Measurements from ENCODE around the gene SEC24B.
A peak's percentile ranks its signal among the peaks of the same experiment; 100 is the strongest.

The SEC24B gene

DNA sequence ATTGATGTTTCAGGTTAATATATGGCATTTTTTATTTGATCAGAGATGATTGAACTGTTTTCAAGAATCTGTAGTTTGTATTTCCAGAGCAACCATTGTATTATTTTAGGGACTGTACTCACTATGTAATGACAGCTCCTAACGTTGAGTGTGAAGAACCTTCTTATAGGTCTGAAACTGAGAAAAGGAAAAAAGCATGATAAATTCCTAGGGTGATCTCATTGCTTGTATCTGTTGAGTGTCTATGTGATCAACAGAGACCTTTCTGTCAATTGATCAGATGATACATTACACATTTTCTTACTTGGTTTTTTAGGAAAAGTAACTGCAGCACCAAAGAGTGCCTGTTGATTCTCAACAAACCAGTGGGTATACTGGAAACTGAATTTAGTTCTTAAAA, 40.2 kb downstream of the SEC24B start:
- H4K8ac ChIP-seq (ENCODE audit: low read length), result no peak overlapping the region
- H3K14ac ChIP-seq (ENCODE audit: low read length in 2 of 2), result no peak overlapping the region
- H3K23ac ChIP-seq (ENCODE audit: low read length in 2 of 2), result no peak overlapping the region
- peaks cover 4% of the 10 kb centered on the region for H3K4me1 ChIP-seq (ENCODE audit: control insufficient read depth, insufficient read depth, low read depth, low read length)
- H4K91ac ChIP-seq (ENCODE audit: low read length), result no peak overlapping the region
- H3K9ac ChIP-seq (ENCODE audit: low read length), result no peak overlapping the region
- H2BK5ac ChIP-seq (ENCODE audit: low read depth, low read length, poor library complexity, severe bottlenecking), result no peak overlapping the region
- no peak overlapping the region for H3K4ac ChIP-seq (ENCODE audit: low read depth in 1 of 2, low read length in 2 of 2)
- H3K4me3 ChIP-seq (ENCODE audit: insufficient read depth in 1 of 2, low read depth in 1 of 2, low read length in 2 of 2), result no peak overlapping the region
- no peak overlapping the region for H2AK5ac ChIP-seq (ENCODE audit: low read length, severe bottlenecking)
- no peak overlapping the region for H3K27ac ChIP-seq (ENCODE audit: low read length, poor library complexity, severe bottlenecking)
- no peak for DNase-seq
- no peak overlapping the region for H3K4me2 ChIP-seq (ENCODE audit: low read length, poor library complexity, severe bottlenecking)
- H3K9me3 ChIP-seq (ENCODE audit: control insufficient read depth, low read length), result no peaks in the 10 kb centered on the region
- H2BK120ac ChIP-seq (ENCODE audit: low read depth, low read length), result no peak overlapping the region
- no peaks in the 10 kb centered on the region for H3K27me3 ChIP-seq (ENCODE audit: control insufficient read depth in 1 of 2, insufficient read depth in 1 of 2, low read length in 2 of 2)
- H3K18ac ChIP-seq (ENCODE audit: low read depth in 1 of 2, low read length in 2 of 2), result no peak overlapping the region
- peaks cover 3 to 65% of the 10 kb centered on the region in 2 experiments for H3K36me3 ChIP-seq (ENCODE audit: control insufficient read depth in 1 of 2, insufficient read depth in 2 of 2, low read depth in 1 of 2, low read length in 2 of 2)
- WGBS, result 100% methylated on average over 1 of the region's 1 CpG
- H3K79me1 ChIP-seq (replicated peaks; ENCODE audit: low read length, poor library complexity, severe bottlenecking), result peaks cover 2% of the 10 kb centered on the region
- H2AFZ ChIP-seq (ENCODE audit: low read depth, low read length), result no peak overlapping the region
- H2BK15ac ChIP-seq (ENCODE audit: low read depth, poor library complexity, severe bottlenecking), result no peak overlapping the region
- H2BK12ac ChIP-seq (ENCODE audit: low read length in 2 of 2), result no peak overlapping the region

DNA sequence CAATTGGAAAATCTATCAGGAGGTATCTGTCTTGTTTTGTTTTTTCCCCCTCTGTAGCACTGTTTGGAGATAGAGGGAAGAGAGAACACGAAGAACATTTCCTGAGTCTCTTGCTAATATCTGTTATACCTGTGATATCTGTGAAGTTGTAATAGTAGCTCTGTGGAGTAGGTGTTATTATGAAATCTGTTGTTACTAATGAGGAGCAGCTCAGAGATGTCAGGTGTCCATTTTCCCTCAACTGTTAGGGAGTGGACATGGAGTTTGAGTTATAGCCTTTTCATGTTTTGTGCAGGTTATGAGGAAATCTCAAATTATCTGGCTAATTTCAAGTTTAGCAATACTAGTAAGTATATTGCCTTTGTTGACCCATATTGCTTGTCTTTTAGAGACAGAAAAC, 52.4 kb downstream of the SEC24B start:
- Histone ChIP-seq H3K4me3 (ENCODE audit: insufficient read depth in 1 of 2, low read depth in 1 of 2, low read length in 2 of 2) (no peak overlapping the region), H3K9ac (ENCODE audit: low read length) (no peak overlapping the region), H3K27me3 (ENCODE audit: control insufficient read depth in 1 of 2, insufficient read depth in 1 of 2, low read length in 2 of 2) (no peaks in the 10 kb centered on the region), H3K36me3 (ENCODE audit: control insufficient read depth in 1 of 2, insufficient read depth in 2 of 2, low read depth in 1 of 2, low read length in 2 of 2) (peaks cover 4 to 48% of the 10 kb centered on the region in 2 experiments), H2BK5ac (ENCODE audit: low read depth, low read length, poor library complexity, severe bottlenecking) (no peak overlapping the region), H4K91ac (ENCODE audit: low read length) (no peak overlapping the region), H2BK15ac (ENCODE audit: low read depth, poor library complexity, severe bottlenecking) (no peak overlapping the region), H3K4ac (ENCODE audit: low read depth in 1 of 2, low read length in 2 of 2) (no peak overlapping the region), H3K4me1 (ENCODE audit: control insufficient read depth, insufficient read depth, low read depth, low read length) (no peaks in the 10 kb centered on the region), H3K27ac (ENCODE audit: low read length, poor library complexity, severe bottlenecking) (no peak overlapping the region), H3K4me2 (ENCODE audit: low read length, poor library complexity, severe bottlenecking) (no peak overlapping the region), H3K79me1 (replicated peaks; ENCODE audit: low read length, poor library complexity, severe bottlenecking) (peaks cover 6% of the 10 kb centered on the region), H2AK5ac (ENCODE audit: low read length, severe bottlenecking) (no peak overlapping the region), H2BK120ac (ENCODE audit: low read depth, low read length) (no peak overlapping the region), H2BK12ac (ENCODE audit: low read length in 2 of 2) (no peak overlapping the region), H3K14ac (ENCODE audit: low read length in 2 of 2) (no peak overlapping the region), H3K18ac (ENCODE audit: low read depth in 1 of 2, low read length in 2 of 2) (no peak overlapping the region), H4K8ac (ENCODE audit: low read length) (no peak overlapping the region), H2AFZ (ENCODE audit: low read depth, low read length) (no peak overlapping the region), H3K9me3 (ENCODE audit: control insufficient read depth, low read length) (no peaks in the 10 kb centered on the region), H3K23ac (ENCODE audit: low read length in 2 of 2) (no peak overlapping the region)
- DNase-seq, result no peak
- 100% methylated on average over 1 of the region's 1 CpG for WGBS

DNA sequence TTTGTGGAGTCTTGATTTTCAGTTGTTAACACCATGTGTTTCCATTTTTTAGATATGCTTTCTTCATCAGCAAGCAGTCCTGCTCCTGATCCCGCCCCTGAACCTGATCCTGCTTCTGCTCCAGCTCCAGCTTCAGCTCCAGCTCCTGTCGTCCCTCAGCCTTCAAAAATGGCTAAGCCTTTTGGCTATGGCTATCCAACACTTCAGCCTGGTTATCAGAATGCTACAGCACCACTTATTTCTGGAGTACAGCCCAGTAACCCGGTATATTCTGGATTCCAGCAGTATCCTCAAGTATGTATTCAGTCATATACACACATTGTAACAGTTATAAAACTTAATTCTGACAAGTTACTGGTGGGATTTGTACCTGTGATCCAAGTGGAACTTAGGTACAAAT, 60.9 kb downstream of the SEC24B start:
- no peak overlapping the region for H2BK5ac ChIP-seq (ENCODE audit: low read depth, low read length, poor library complexity, severe bottlenecking)
- H3K27ac ChIP-seq (ENCODE audit: low read length, poor library complexity, severe bottlenecking), result no peak overlapping the region
- no peak overlapping the region for H3K4ac ChIP-seq (ENCODE audit: low read depth in 1 of 2, low read length in 2 of 2)
- WGBS, result 95% methylated on average over 2 of the region's 3 CpGs
- no peak overlapping the region for H3K4me2 ChIP-seq (ENCODE audit: low read length, poor library complexity, severe bottlenecking)
- no peak overlapping the region for H2BK12ac ChIP-seq (ENCODE audit: low read length in 2 of 2)
- H3K18ac ChIP-seq (ENCODE audit: low read depth in 1 of 2, low read length in 2 of 2), result no peak overlapping the region
- H2AK5ac ChIP-seq (ENCODE audit: low read length, severe bottlenecking), result no peak overlapping the region
- peak overlapping the region; percentile 19 for H2BK120ac ChIP-seq (ENCODE audit: low read depth, low read length)
- H3K36me3 ChIP-seq (ENCODE audit: control insufficient read depth in 1 of 2, insufficient read depth in 2 of 2, low read depth in 1 of 2, low read length in 2 of 2), result peaks cover 20 to 76% of the 10 kb centered on the region in 2 experiments
- H4K91ac ChIP-seq (ENCODE audit: low read length), result no peak overlapping the region
- peaks cover 20% of the 10 kb centered on the region for H3K79me1 ChIP-seq (replicated peaks; ENCODE audit: low read length, poor library complexity, severe bottlenecking)
- H3K23ac ChIP-seq (ENCODE audit: low read length in 2 of 2), result no peak overlapping the region
- H3K4me1 ChIP-seq (ENCODE audit: control insufficient read depth, insufficient read depth, low read depth, low read length), result no peaks in the 10 kb centered on the region
- H3K27me3 ChIP-seq (ENCODE audit: control insufficient read depth in 1 of 2, insufficient read depth in 1 of 2, low read length in 2 of 2), result no peaks in the 10 kb centered on the region
- peak overlapping the region in 1 of 2 experiments; percentile 32 for H3K4me3 ChIP-seq (ENCODE audit: insufficient read depth in 1 of 2, low read depth in 1 of 2, low read length in 2 of 2)
- DNase-seq, result no peak
- no peak overlapping the region for H3K9ac ChIP-seq (ENCODE audit: low read length)
- H2BK15ac ChIP-seq (ENCODE audit: low read depth, poor library complexity, severe bottlenecking), result no peak overlapping the region
- no peak overlapping the region for H2AFZ ChIP-seq (ENCODE audit: low read depth, low read length)
- H4K8ac ChIP-seq (ENCODE audit: low read length), result no peak overlapping the region
- H3K9me3 ChIP-seq (ENCODE audit: control insufficient read depth, low read length), result no peaks in the 10 kb centered on the region
- H3K14ac ChIP-seq (ENCODE audit: low read length in 2 of 2), result no peak overlapping the region

DNA sequence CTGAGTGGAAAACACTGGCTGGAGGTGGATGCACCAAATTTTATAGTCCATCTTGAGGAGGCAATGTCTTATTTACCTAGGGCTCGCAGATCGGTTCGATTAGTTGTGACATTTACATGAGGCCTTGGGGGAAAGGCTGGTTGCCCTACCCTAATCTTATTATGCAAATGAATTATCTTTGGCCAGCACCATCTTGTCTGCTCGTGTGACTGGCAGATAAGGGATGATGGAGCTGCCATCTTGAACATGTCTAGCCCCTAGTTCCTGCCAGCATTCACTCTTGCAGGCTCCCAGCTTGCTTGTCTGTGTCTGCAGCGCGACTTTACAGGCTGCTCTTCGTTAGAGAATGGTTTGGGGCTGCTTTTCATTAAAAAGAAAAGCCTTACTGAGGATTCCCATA, 61.9 kb downstream of the SEC24B start:
- Histone ChIP-seq H2BK15ac (ENCODE audit: low read depth, poor library complexity, severe bottlenecking) (no peak overlapping the region), H2AFZ (ENCODE audit: low read depth, low read length) (no peak overlapping the region), H2BK5ac (ENCODE audit: low read depth, low read length, poor library complexity, severe bottlenecking) (no peak overlapping the region), H3K4me3 (ENCODE audit: insufficient read depth in 1 of 2, low read depth in 1 of 2, low read length in 2 of 2) (no peak overlapping the region), H3K27me3 (ENCODE audit: control insufficient read depth in 1 of 2, insufficient read depth in 1 of 2, low read length in 2 of 2) (no peaks in the 10 kb centered on the region), H3K9me3 (ENCODE audit: control insufficient read depth, low read length) (no peaks in the 10 kb centered on the region), H3K23ac (ENCODE audit: low read length in 2 of 2) (no peak overlapping the region), H2AK5ac (ENCODE audit: low read length, severe bottlenecking) (no peak overlapping the region), H3K36me3 (ENCODE audit: control insufficient read depth in 1 of 2, insufficient read depth in 2 of 2, low read depth in 1 of 2, low read length in 2 of 2) (peaks cover 20 to 85% of the 10 kb centered on the region in 2 experiments), H3K79me1 (replicated peaks; ENCODE audit: low read length, poor library complexity, severe bottlenecking) (peaks cover 22% of the 10 kb centered on the region), H2BK120ac (ENCODE audit: low read depth, low read length) (no peak overlapping the region), H3K9ac (ENCODE audit: low read length) (no peak overlapping the region), H3K4me2 (ENCODE audit: low read length, poor library complexity, severe bottlenecking) (no peak overlapping the region), H3K27ac (ENCODE audit: low read length, poor library complexity, severe bottlenecking) (no peak overlapping the region), H2BK12ac (ENCODE audit: low read length in 2 of 2) (no peak overlapping the region), H4K8ac (ENCODE audit: low read length) (no peak overlapping the region), H3K14ac (ENCODE audit: low read length in 2 of 2) (no peak overlapping the region), H3K18ac (ENCODE audit: low read depth in 1 of 2, low read length in 2 of 2) (no peak overlapping the region), H3K4me1 (ENCODE audit: control insufficient read depth, insufficient read depth, low read depth, low read length) (no peaks in the 10 kb centered on the region), H3K4ac (ENCODE audit: low read depth in 1 of 2, low read length in 2 of 2) (no peak overlapping the region), H4K91ac (ENCODE audit: low read length) (no peak overlapping the region)
- DNase-seq, result no peak
- 92% methylated on average over 7 of the region's 7 CpGs for WGBS

All from mesenchymal stem cell (in vitro differentiated cells and primary cell).